ENCODE measurements around the gene L3MBTL4.

Gene L3MBTL4

GRCh38 chr18:6013171-6013810 lies 401.4 kb downstream of the L3MBTL4 start:
- no peak for DNase-seq (ENCODE audit: insufficient read length, low spot score)
- TF ChIP-seq SPI1 (IDR thresholded peaks at IDR 0.05; ENCODE audit: low read depth, low read length) (no peak), TAF1 (IDR thresholded peaks at IDR 0.05; ENCODE audit: low read depth, low read length) (no peak), POLR2A (IDR thresholded peaks at IDR 0.05; ENCODE audit: low read depth, low read length) (no peak), POU2F2 (IDR thresholded peaks at IDR 0.05; ENCODE audit: low read depth, low read length) (no peak), POLR2AphosphoS5 (IDR thresholded peaks at IDR 0.05; ENCODE audit: low read depth, low read length) (no peak), PAX5 (IDR thresholded peaks at IDR 0.05; ENCODE audit: insufficient read depth, low read length, severe bottlenecking) (no peak)
- FAIRE-seq, result no peak

GRCh38 chr18:6010921-6011320 lies 403.8 kb downstream of the L3MBTL4 start:
- no peak for FAIRE-seq

DNA sequence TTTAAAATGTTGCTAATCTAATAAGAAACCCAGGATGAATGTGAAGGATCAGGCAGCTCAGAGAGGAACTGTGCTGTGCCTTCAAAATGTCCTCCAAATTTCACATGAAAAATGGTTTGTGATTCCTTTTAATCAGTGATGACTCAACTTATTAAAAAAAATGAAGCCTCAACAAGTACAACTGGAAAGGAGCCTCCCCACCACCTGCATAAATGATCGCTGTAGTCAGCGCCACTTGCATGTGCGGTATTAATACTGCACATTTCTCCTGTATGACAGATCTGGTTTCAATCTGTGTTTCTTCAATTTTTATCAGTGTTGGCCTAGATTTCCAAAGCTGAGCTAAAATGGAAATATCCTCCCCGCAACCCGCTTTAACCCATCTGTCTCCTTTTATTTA lies 404.4 kb downstream of the L3MBTL4 start:
- TF ChIP-seq POU2F2 (IDR thresholded peaks at IDR 0.05; ENCODE audit: low read depth, low read length), result no peak
- TF ChIP-seq POLR2A (IDR thresholded peaks at IDR 0.05; ENCODE audit: low read depth, low read length), result no peak
- TF ChIP-seq POLR2AphosphoS5 (IDR thresholded peaks at IDR 0.05; ENCODE audit: low read depth, low read length), result no peak
- no peak for TF ChIP-seq PAX5 (IDR thresholded peaks at IDR 0.05; ENCODE audit: insufficient read depth, low read length, severe bottlenecking)
- TF ChIP-seq SPI1 (IDR thresholded peaks at IDR 0.05; ENCODE audit: low read depth, low read length), result no peak
- TF ChIP-seq TAF1 (IDR thresholded peaks at IDR 0.05; ENCODE audit: low read depth, low read length), result no peak
- DNase-seq (ENCODE audit: insufficient read length, low spot score) (no peak), FAIRE-seq (no peak)

More at GRCh38 chr18:6010921-6011320, 403.8 kb downstream of the L3MBTL4 start:
- TF ChIP-seq POLR2A (IDR thresholded peaks at IDR 0.05; ENCODE audit: low read depth, low read length), result no peak
- no peak for TF ChIP-seq POU2F2 (IDR thresholded peaks at IDR 0.05; ENCODE audit: low read depth, low read length)
- TF ChIP-seq PAX5 (IDR thresholded peaks at IDR 0.05; ENCODE audit: insufficient read depth, low read length, severe bottlenecking), result no peak
- DNase-seq (ENCODE audit: insufficient read length, low spot score), result no peak

- DNase-seq (ENCODE audit: insufficient read length, low spot score) (no peak), FAIRE-seq (no peak)
- no peak for TF ChIP-seq POLR2A (IDR thresholded peaks at IDR 0.05; ENCODE audit: low read depth, low read length)
- TF ChIP-seq TAF1 (IDR thresholded peaks at IDR 0.05; ENCODE audit: low read depth, low read length), result no peak
- no peak for TF ChIP-seq PAX5 (IDR thresholded peaks at IDR 0.05; ENCODE audit: insufficient read depth, low read length, severe bottlenecking)
- TF ChIP-seq POLR2AphosphoS5 (IDR thresholded peaks at IDR 0.05; ENCODE audit: low read depth, low read length), result no peak
- no peak for TF ChIP-seq SPI1 (IDR thresholded peaks at IDR 0.05; ENCODE audit: low read depth, low read length)
- TF ChIP-seq POU2F2 (IDR thresholded peaks at IDR 0.05; ENCODE audit: low read depth, low read length), result no peak
Observed at GRCh38 chr18:6009756-6010155, 405.0 kb downstream of the L3MBTL4 start.

- peak; percentile 78 for FAIRE-seq
- DNase-seq (ENCODE audit: insufficient read length, low spot score), result no peak
- no peak for TF ChIP-seq POU2F2 (IDR thresholded peaks at IDR 0.05; ENCODE audit: low read depth, low read length)
- no peak for TF ChIP-seq PAX5 (IDR thresholded peaks at IDR 0.05; ENCODE audit: insufficient read depth, low read length, severe bottlenecking)
- no peak for TF ChIP-seq SPI1 (IDR thresholded peaks at IDR 0.05; ENCODE audit: low read depth, low read length)
- TF ChIP-seq POLR2A (IDR thresholded peaks at IDR 0.05; ENCODE audit: low read depth, low read length), result no peak
- TF ChIP-seq TAF1 (IDR thresholded peaks at IDR 0.05; ENCODE audit: low read depth, low read length), result no peak
- no peak for TF ChIP-seq POLR2AphosphoS5 (IDR thresholded peaks at IDR 0.05; ENCODE audit: low read depth, low read length)
Observed at GRCh38 chr18:6004683-6005082, 410.0 kb downstream of the L3MBTL4 start.

DNA sequence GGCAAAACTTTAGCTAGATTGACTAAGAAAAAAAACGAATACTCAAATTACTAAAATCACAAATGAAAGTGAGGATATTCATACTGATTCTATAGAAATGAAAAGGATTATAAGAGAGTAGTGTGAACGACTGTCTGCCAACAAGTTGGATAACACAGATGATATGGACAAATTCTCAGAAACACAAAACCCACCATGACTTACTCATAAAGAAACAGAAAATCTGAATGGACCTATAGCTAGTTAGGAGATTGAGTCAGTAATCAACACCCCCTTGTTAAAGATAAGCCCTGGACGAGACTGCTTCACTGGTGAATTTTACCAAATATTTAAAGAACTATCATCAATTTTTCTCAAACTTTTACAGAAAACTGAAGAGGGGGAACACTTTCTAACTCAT lies 410.6 kb downstream of the L3MBTL4 start:
- DNase-seq (ENCODE audit: insufficient read length, low spot score) (no peak), FAIRE-seq (peak; percentile 47)
- TF ChIP-seq POLR2A (IDR thresholded peaks at IDR 0.05; ENCODE audit: low read depth, low read length) (no peak), PAX5 (IDR thresholded peaks at IDR 0.05; ENCODE audit: insufficient read depth, low read length, severe bottlenecking) (no peak), POU2F2 (IDR thresholded peaks at IDR 0.05; ENCODE audit: low read depth, low read length) (no peak), TAF1 (IDR thresholded peaks at IDR 0.05; ENCODE audit: low read depth, low read length) (no peak), POLR2AphosphoS5 (IDR thresholded peaks at IDR 0.05; ENCODE audit: low read depth, low read length) (no peak), SPI1 (IDR thresholded peaks at IDR 0.05; ENCODE audit: low read depth, low read length) (no peak)

GRCh38 chr18:6001867-6002266 lies 412.8 kb downstream of the L3MBTL4 start:
- DNase-seq (ENCODE audit: insufficient read length, low spot score) (no peak), FAIRE-seq (no peak)
- TF ChIP-seq POLR2A (IDR thresholded peaks at IDR 0.05; ENCODE audit: low read depth, low read length) (no peak), PAX5 (IDR thresholded peaks at IDR 0.05; ENCODE audit: insufficient read depth, low read length, severe bottlenecking) (no peak), POLR2AphosphoS5 (IDR thresholded peaks at IDR 0.05; ENCODE audit: low read depth, low read length) (no peak), POU2F2 (IDR thresholded peaks at IDR 0.05; ENCODE audit: low read depth, low read length) (no peak), TAF1 (IDR thresholded peaks at IDR 0.05; ENCODE audit: low read depth, low read length) (no peak), SPI1 (IDR thresholded peaks at IDR 0.05; ENCODE audit: low read depth, low read length) (no peak)

DNA sequence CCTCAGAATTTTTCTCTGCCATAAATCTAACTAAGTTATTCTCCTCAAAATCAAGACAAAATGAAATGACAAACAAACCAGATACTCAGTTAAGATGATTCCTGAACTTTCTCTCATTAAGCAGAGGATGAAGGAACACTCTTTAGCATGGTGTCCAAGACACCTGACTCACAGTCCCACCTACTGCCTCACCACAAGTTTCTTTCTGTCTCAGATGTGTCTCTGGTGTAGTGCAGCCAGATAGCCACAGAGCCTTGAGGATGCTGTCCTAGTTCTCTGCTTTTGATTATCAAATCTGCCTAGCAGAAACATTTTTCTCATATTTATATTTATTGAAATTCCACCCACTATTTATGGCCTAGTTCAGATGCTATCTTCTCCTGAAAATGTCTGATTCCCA lies 415.8 kb downstream of the L3MBTL4 start:
- peak; percentile 61 for FAIRE-seq
- no peak for TF ChIP-seq POLR2A (IDR thresholded peaks at IDR 0.05; ENCODE audit: low read depth, low read length)
- TF ChIP-seq TAF1 (IDR thresholded peaks at IDR 0.05; ENCODE audit: low read depth, low read length), result no peak
- no peak for TF ChIP-seq POLR2AphosphoS5 (IDR thresholded peaks at IDR 0.05; ENCODE audit: low read depth, low read length)
- TF ChIP-seq PAX5 (IDR thresholded peaks at IDR 0.05; ENCODE audit: insufficient read depth, low read length, severe bottlenecking), result no peak
- TF ChIP-seq SPI1 (IDR thresholded peaks at IDR 0.05; ENCODE audit: low read depth, low read length), result no peak
- TF ChIP-seq POU2F2 (IDR thresholded peaks at IDR 0.05; ENCODE audit: low read depth, low read length), result no peak
- DNase-seq (ENCODE audit: insufficient read length, low spot score), result no peak

- FAIRE-seq (no peak), DNase-seq (ENCODE audit: insufficient read length, low spot score) (no peak)
Observed at GRCh38 chr18:5998166-5998881, 416.4 kb downstream of the L3MBTL4 start.

More at GRCh38 chr18:5998166-5998881, 416.4 kb downstream of the L3MBTL4 start:
- TF ChIP-seq POU2F2 (IDR thresholded peaks at IDR 0.05; ENCODE audit: low read depth, low read length) (no peak), TAF1 (IDR thresholded peaks at IDR 0.05; ENCODE audit: low read depth, low read length) (no peak), SPI1 (IDR thresholded peaks at IDR 0.05; ENCODE audit: low read depth, low read length) (no peak), POLR2AphosphoS5 (IDR thresholded peaks at IDR 0.05; ENCODE audit: low read depth, low read length) (no peak), PAX5 (IDR thresholded peaks at IDR 0.05; ENCODE audit: insufficient read depth, low read length, severe bottlenecking) (no peak), POLR2A (IDR thresholded peaks at IDR 0.05; ENCODE audit: low read depth, low read length) (no peak)

Measured in GM12891 (cell line).